Upper lobe of left lung (tissue), 4 donors: ENCODE measurements around the gene RPS10.

ENCODE experiments used
- EP300 ChIP-seq, 4 donors: sonication (generic); formaldehyde crosslinking; IDR thresholded peaks; one replicate each; pipeline ENCODE4 v1.5.1; 2017; ENCODE audit warnings: antibody characterized with exemption in 4 of 4, control low read depth in 2 of 4
- POLR2A ChIP-seq, 4 donors: fragments of 450-650 bp; IDR thresholded peaks; one replicate each; pipeline ENCODE4 v1.5.1; 2016 to 2017; ENCODE audit warnings: antibody characterized with exemption in 4 of 4, mild to moderate bottlenecking in 2 of 4
- POLR2AphosphoS5 ChIP-seq, 2 donors: sonication (generic); formaldehyde crosslinking; IDR thresholded peaks; one replicate each; pipeline ENCODE4 v1.5.1; 2017; ENCODE audit warnings: antibody characterized with exemption in 2 of 2
- TF ChIP-seq, protein P1 (sequence below), 6 experiments: fragments of 450-650 bp in 4 of 6; fragments of 200-600 bp in 2 of 6; sonication (generic) in 2 of 6; IDR thresholded peaks; one replicate each; pipeline ENCODE4 v1.5.1; 2016 to 2019; ENCODE audit warnings: antibody characterized with exemption in 6 of 6

- TF ChIP-seq POLR2A (IDR thresholded peaks at IDR 0.05) (no peak), POLR2AphosphoS5 (IDR thresholded peaks at IDR 0.05) (no peak), EP300 (IDR thresholded peaks at IDR 0.05) (no peak)
- TF ChIP-seq, protein P1, sequence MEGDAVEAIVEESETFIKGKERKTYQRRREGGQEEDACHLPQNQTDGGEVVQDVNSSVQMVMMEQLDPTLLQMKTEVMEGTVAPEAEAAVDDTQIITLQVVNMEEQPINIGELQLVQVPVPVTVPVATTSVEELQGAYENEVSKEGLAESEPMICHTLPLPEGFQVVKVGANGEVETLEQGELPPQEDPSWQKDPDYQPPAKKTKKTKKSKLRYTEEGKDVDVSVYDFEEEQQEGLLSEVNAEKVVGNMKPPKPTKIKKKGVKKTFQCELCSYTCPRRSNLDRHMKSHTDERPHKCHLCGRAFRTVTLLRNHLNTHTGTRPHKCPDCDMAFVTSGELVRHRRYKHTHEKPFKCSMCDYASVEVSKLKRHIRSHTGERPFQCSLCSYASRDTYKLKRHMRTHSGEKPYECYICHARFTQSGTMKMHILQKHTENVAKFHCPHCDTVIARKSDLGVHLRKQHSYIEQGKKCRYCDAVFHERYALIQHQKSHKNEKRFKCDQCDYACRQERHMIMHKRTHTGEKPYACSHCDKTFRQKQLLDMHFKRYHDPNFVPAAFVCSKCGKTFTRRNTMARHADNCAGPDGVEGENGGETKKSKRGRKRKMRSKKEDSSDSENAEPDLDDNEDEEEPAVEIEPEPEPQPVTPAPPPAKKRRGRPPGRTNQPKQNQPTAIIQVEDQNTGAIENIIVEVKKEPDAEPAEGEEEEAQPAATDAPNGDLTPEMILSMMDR (IDR thresholded peaks at IDR 0.05): no peak
These were observed 39.8 kb upstream of the RPS10 start, which contains the start of gene PACSIN1 for GRCh38 chr6:34465531-34466241.
